H1 (cell line): Measurements from ENCODE around the gene ANKRD6. TPM values are rescaled to one million over a fixed set of nuclear protein-coding genes. Genes with fewer than 3 reads are reported as not detected.

Experiments
- BCL11A ChIP-seq, 2 experiments: IDR thresholded peaks; one replicate each; pipeline ENCODE4 v1.6.1; 2011; ENCODE audit warnings: low read depth in 2 of 2, low read length in 2 of 2, mild to moderate bottlenecking in 2 of 2
- BRCA1 ChIP-seq: IDR thresholded peaks from 2 replicates; pipeline ENCODE4 v1.6.1; 2012; ENCODE audit warnings: low read depth, low read length, improper control_type of control experiment
- CREB1 ChIP-seq: IDR thresholded peaks from 2 replicates; pipeline ENCODE4 v1.6.1; 2012; ENCODE audit warnings: inconsistent platforms
- NRF1 ChIP-seq: IDR thresholded peaks from 2 replicates; pipeline ENCODE4 v1.6.1; 2011; ENCODE audit warnings: mild to moderate bottlenecking, low read depth, low read length, improper control_type of control experiment
- SIX5 ChIP-seq: IDR thresholded peaks from 2 replicates; pipeline ENCODE4 v1.6.1; 2011; ENCODE audit warnings: mild to moderate bottlenecking, low read depth, low read length
- SUZ12 ChIP-seq: fragments of 200-600 bp; sonication (generic); IDR thresholded peaks from 2 replicates; pipeline ENCODE4 v1.6.1; 2012; ENCODE audit warnings: mild to moderate bottlenecking, inconsistent platforms, low read length, moderate library complexity, mixed read lengths
- TAF1 ChIP-seq: IDR thresholded peaks from 2 replicates; pipeline ENCODE4 v1.6.1; 2011; ENCODE audit warnings: mild to moderate bottlenecking, low read depth, low read length
- TAF7 ChIP-seq: optimal IDR thresholded peaks from 2 replicates; pipeline ENCODE3; 2011; ENCODE audit warnings: low read depth, mild to moderate bottlenecking, inconsistent platforms, low read length, moderate library complexity, borderline replicate concordance
- TCF12 ChIP-seq: IDR thresholded peaks from 2 replicates; pipeline ENCODE4 v1.6.1; 2011; ENCODE audit warnings: low read depth, mild to moderate bottlenecking, low read length
- polyA plus RNA-seq, 7 experiments: library from polyadenylated mRNA; depleted of rRNA in 3 of 7; stranded (reverse) in 5 of 7; unstranded in 2 of 7; fragments of >200 nt in 5 of 7; fragments of 200-250 nt in 2 of 7; gene quantifications; 1 replicate in 5 of 7; 2 replicates in 1 of 7; 4 replicates in 1 of 7; pipeline versions ENCODE4 v1.2.1 to v1.2.3, GENCODE V29; 2011 to 2013; ENCODE audit warnings: missing spikeins in 2 of 7, mixed read lengths in 2 of 7
- total RNA-seq: library from RNA; stranded (reverse); fragmentation: NEBNext Ultra II Directional; extraction: Animal tissue kit (Norgen Biotek cat#: 25700); gene quantifications from 2 replicates; pipeline ENCODE4 v1.2.1, GENCODE V29; 2021
- TF ChIP-seq, protein P1 (sequence below): fragments of 300-600 bp; sonication (generic); IDR thresholded peaks from 2 replicates; pipeline ENCODE4 v1.7.1; 2012; ENCODE audit warnings: low read length, moderate library complexity, mild to moderate bottlenecking, inconsistent platforms; ENCODE audit not compliant: insufficient replicate concordance

The ANKRD6 gene
- total and polyA plus RNA-seq, 2 of the 8 experiments (the other 6 are each of a cell fraction or from before 2014, with no cell fraction given) = 5.9 to 12.8 TPM

DNA sequence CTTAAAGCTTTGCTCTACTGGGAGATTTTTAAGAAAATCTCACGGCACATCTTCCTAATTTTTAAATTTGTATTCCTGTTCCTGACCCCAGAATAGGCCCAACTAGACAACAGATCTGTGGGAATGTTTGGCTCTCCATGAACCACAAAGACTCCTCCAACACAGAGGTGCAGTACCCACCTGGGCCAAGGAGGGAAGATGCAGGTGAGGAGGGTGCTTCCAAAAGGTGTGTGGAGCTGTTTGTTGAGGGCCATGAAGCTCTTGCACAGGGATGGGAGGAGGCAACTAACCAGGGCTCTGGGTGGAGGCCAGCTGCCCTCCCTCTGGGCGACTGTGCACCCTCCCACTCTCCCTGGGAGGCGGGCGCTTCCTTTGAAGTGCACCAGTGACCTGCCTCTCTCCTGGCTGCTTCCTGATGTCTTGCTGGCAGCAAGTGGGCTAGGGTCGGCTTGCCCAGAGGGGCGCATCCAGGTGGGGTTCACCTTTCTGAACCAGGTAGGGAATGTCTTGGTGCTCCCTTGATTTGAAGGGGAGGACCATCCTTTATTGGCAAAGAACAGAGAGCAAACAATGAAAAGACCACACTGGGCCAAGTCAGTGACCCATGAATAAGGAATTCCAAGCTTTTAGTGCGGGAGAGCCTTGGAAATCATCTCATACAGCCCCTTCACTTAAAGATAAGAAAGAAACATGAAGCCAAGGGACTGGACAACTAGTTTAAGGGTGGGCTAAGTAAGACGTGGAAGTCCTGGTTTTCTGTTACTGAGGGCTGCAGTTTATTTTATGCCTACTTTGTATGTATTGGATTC lies 76.0 kb downstream of the ANKRD6 start (continued):
- TF ChIP-seq, protein P1, sequence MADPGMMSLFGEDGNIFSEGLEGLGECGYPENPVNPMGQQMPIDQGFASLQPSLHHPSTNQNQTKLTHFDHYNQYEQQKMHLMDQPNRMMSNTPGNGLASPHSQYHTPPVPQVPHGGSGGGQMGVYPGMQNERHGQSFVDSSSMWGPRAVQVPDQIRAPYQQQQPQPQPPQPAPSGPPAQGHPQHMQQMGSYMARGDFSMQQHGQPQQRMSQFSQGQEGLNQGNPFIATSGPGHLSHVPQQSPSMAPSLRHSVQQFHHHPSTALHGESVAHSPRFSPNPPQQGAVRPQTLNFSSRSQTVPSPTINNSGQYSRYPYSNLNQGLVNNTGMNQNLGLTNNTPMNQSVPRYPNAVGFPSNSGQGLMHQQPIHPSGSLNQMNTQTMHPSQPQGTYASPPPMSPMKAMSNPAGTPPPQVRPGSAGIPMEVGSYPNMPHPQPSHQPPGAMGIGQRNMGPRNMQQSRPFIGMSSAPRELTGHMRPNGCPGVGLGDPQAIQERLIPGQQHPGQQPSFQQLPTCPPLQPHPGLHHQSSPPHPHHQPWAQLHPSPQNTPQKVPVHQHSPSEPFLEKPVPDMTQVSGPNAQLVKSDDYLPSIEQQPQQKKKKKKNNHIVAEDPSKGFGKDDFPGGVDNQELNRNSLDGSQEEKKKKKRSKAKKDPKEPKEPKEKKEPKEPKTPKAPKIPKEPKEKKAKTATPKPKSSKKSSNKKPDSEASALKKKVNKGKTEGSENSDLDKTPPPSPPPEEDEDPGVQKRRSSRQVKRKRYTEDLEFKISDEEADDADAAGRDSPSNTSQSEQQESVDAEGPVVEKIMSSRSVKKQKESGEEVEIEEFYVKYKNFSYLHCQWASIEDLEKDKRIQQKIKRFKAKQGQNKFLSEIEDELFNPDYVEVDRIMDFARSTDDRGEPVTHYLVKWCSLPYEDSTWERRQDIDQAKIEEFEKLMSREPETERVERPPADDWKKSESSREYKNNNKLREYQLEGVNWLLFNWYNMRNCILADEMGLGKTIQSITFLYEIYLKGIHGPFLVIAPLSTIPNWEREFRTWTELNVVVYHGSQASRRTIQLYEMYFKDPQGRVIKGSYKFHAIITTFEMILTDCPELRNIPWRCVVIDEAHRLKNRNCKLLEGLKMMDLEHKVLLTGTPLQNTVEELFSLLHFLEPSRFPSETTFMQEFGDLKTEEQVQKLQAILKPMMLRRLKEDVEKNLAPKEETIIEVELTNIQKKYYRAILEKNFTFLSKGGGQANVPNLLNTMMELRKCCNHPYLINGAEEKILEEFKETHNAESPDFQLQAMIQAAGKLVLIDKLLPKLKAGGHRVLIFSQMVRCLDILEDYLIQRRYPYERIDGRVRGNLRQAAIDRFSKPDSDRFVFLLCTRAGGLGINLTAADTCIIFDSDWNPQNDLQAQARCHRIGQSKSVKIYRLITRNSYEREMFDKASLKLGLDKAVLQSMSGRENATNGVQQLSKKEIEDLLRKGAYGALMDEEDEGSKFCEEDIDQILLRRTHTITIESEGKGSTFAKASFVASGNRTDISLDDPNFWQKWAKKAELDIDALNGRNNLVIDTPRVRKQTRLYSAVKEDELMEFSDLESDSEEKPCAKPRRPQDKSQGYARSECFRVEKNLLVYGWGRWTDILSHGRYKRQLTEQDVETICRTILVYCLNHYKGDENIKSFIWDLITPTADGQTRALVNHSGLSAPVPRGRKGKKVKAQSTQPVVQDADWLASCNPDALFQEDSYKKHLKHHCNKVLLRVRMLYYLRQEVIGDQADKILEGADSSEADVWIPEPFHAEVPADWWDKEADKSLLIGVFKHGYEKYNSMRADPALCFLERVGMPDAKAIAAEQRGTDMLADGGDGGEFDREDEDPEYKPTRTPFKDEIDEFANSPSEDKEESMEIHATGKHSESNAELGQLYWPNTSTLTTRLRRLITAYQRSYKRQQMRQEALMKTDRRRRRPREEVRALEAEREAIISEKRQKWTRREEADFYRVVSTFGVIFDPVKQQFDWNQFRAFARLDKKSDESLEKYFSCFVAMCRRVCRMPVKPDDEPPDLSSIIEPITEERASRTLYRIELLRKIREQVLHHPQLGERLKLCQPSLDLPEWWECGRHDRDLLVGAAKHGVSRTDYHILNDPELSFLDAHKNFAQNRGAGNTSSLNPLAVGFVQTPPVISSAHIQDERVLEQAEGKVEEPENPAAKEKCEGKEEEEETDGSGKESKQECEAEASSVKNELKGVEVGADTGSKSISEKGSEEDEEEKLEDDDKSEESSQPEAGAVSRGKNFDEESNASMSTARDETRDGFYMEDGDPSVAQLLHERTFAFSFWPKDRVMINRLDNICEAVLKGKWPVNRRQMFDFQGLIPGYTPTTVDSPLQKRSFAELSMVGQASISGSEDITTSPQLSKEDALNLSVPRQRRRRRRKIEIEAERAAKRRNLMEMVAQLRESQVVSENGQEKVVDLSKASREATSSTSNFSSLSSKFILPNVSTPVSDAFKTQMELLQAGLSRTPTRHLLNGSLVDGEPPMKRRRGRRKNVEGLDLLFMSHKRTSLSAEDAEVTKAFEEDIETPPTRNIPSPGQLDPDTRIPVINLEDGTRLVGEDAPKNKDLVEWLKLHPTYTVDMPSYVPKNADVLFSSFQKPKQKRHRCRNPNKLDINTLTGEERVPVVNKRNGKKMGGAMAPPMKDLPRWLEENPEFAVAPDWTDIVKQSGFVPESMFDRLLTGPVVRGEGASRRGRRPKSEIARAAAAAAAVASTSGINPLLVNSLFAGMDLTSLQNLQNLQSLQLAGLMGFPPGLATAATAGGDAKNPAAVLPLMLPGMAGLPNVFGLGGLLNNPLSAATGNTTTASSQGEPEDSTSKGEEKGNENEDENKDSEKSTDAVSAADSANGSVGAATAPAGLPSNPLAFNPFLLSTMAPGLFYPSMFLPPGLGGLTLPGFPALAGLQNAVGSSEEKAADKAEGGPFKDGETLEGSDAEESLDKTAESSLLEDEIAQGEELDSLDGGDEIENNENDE = no peak
- TF ChIP-seq TAF7 (no peak), NRF1 (no peak), TAF1 (no peak), BCL11A (IDR thresholded peaks at IDR 0.05; ENCODE audit: low read depth in 2 of 2, low read length in 2 of 2) (no peak), SUZ12 (no peak), CREB1 (no peak), TCF12 (no peak), BRCA1 (no peak), SIX5 (no peak)
